ENCODE results near the gene ZCCHC14. TPM values are rescaled to one million over a fixed set of nuclear protein-coding genes. Genes with fewer than 3 reads are reported as not detected.

ZCCHC14 gene
- total RNA-seq, 1 experiment from 2014 or later, result 27.7 TPM

DNA sequence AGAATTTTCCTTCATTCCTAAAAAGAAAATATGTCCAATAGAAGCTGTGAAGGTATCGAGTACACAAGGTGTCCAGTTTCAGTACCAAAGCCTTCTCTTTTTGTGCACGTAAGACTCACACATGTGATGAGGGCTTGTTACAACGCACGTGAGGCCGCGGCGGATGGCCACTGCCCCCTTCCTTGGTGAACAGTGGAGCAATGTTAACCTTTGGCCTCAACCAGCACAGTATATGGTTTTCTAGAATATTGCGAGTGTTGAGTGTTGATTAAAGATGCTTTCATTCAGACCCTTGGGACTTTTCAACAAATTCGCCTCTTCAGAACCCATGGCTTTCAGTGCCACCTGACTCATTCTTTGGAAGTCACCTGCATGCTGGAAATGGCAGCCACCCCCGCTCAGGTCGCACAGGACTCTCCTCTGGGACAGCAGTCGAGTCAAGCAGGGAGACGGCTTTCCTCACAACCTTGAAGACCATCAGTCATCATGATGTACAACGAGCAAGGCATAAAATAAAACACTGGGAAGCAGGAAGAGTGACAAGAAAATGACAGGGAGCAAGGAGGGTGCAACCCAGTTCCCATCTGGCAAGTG, 86.2 kb downstream of the ZCCHC14 start:
- no peak overlapping the region for H3K4me3 Mint-ChIP-seq
- no peaks in the 10 kb centered on the region; a peak in 1 of 4 replicates for H3K4me1 Mint-ChIP-seq
- Histone ChIP-seq H4K91ac (ENCODE audit: insufficient read length, low read depth, low read length) (no peak overlapping the region), H3K4me2 (ENCODE audit: insufficient read depth, insufficient read length, low read length) (no peak overlapping the region), H3K9me3 (ENCODE audit: control insufficient read depth, low read depth, low read length) (no peaks in the 10 kb centered on the region), H3K27ac (ENCODE audit: insufficient read length, low read depth, low read length) (no peak overlapping the region), H3K56ac (ENCODE audit: insufficient read length, low read depth, low read length) (no peak overlapping the region), H3K14ac (ENCODE audit: insufficient read depth, low read length) (no peak overlapping the region), H2BK20ac (ENCODE audit: low read depth, low read length, poor library complexity, severe bottlenecking) (no peak overlapping the region), H2BK120ac (ENCODE audit: low read depth, low read length, poor library complexity, severe bottlenecking) (no peak overlapping the region), H3K18ac (ENCODE audit: insufficient read length, low read depth, low read length) (no peak overlapping the region), H3T11ph (ENCODE audit: low read length) (no peak overlapping the region), H3K4me1 (ENCODE audit: insufficient read depth, low read length) (no peaks in the 10 kb centered on the region), H2AFZ (ENCODE audit: low read length) (no peak overlapping the region), H3K23ac (ENCODE audit: insufficient read length, low read depth, low read length) (no peak overlapping the region), H3K9ac (ENCODE audit: extremely low read depth, insufficient read length, low read length) (no peak overlapping the region), H4K20me1 (ENCODE audit: control insufficient read depth, insufficient read depth, insufficient read length) (no peaks in the 10 kb centered on the region), H3K79me1 (ENCODE audit: insufficient read depth, low read depth, low read length, poor library complexity, severe bottlenecking) (no peaks in the 10 kb centered on the region), H2BK12ac (ENCODE audit: insufficient read length, low read depth, low read length) (no peak overlapping the region), H4K8ac (replicated peaks; ENCODE audit: insufficient read length, low read depth, low read length) (no peak overlapping the region), H2AK5ac (ENCODE audit: insufficient read length, low read length) (no peak overlapping the region), H3K27me3 (ENCODE audit: insufficient read depth, low read length) (no peaks in the 10 kb centered on the region), H3K23me2 (ENCODE audit: insufficient read length, low read depth, low read length, poor library complexity, severe bottlenecking) (no peaks in the 10 kb centered on the region), H4K5ac (ENCODE audit: insufficient read length, low read depth, low read length) (no peak overlapping the region), H2BK5ac (ENCODE audit: insufficient read length, low read length) (no peak overlapping the region), H3K79me2 (ENCODE audit: insufficient read depth, low read length) (no peaks in the 10 kb centered on the region), H2BK15ac (ENCODE audit: low read depth, low read length) (no peak overlapping the region), H3K4ac (ENCODE audit: low read depth, low read length) (no peak overlapping the region)
- H3K36me3 Mint-ChIP-seq (ENCODE audit: insufficient read depth in 1 of 3, low read depth in 3 of 3), result peaks cover 17 to 75% (median 58%) of the 10 kb centered on the region in 3 experiments; a peak in 6 of 7 replicates
- WGBS (ENCODE audit: extremely low coverage, insufficient read length, low lambda C conversion rate), result no CpG with 5 or more reads among the region's 14 CpGs
- H3K27me3 Mint-ChIP-seq (ENCODE audit: low read depth), result no peaks in the 10 kb centered on the region
- DNase-seq, result no peak
- H3K27ac Mint-ChIP-seq, result peak overlapping the region in 2 of 3 experiments; percentile 20 to 48; a peak in 1 of 7 replicates
- H3K9me3 Mint-ChIP-seq, result no peaks in the 10 kb centered on the region
- TF ChIP-seq, protein P1, sequence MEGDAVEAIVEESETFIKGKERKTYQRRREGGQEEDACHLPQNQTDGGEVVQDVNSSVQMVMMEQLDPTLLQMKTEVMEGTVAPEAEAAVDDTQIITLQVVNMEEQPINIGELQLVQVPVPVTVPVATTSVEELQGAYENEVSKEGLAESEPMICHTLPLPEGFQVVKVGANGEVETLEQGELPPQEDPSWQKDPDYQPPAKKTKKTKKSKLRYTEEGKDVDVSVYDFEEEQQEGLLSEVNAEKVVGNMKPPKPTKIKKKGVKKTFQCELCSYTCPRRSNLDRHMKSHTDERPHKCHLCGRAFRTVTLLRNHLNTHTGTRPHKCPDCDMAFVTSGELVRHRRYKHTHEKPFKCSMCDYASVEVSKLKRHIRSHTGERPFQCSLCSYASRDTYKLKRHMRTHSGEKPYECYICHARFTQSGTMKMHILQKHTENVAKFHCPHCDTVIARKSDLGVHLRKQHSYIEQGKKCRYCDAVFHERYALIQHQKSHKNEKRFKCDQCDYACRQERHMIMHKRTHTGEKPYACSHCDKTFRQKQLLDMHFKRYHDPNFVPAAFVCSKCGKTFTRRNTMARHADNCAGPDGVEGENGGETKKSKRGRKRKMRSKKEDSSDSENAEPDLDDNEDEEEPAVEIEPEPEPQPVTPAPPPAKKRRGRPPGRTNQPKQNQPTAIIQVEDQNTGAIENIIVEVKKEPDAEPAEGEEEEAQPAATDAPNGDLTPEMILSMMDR (conservative IDR thresholded peaks at IDR 0.05), result no peak
